ENCODE results near the gene RPP14. TPM values are rescaled to one million over a fixed set of nuclear protein-coding genes. Genes with fewer than 3 reads are reported as not detected.

The RPP14 gene
- total and polyA plus RNA-seq, 4 donors = 5.8 to 13.8 (median 10.4) TPM

- Histone ChIP-seq H3K4me1 (ENCODE audit: control insufficient read depth in 1 of 2, insufficient read depth in 2 of 2, low read length in 2 of 2) (peaks cover 0 to under 1% of the 10 kb centered on the region in 2 donors), H3K9me3 (ENCODE audit: control insufficient read depth, low read length) (no peaks in the 10 kb centered on the region), H3K36me3 (ENCODE audit: control insufficient read depth in 1 of 2, insufficient read depth in 2 of 2, low read length in 1 of 2) (no peaks in the 10 kb centered on the region), H3K27ac (ENCODE audit: low read depth in 1 of 2, low read length in 2 of 2) (no peak overlapping the region), H3K4me3 (ENCODE audit: low read length in 2 of 2) (no peak overlapping the region), H3K27me3 (ENCODE audit: control insufficient read depth in 1 of 2, insufficient read depth in 2 of 2, low read length in 1 of 2) (no peaks in the 10 kb centered on the region)
- 98% methylated on average over 3 of the region's 3 CpGs for WGBS, 2 donors
- DNase-seq (no peak), ATAC-seq (ENCODE audit: low FRiP score) (no peak)
- intact Hi-C loops (cut with DNase I) = no loop called here
Measured at GRCh38 chr3:58340594-58341244, 34.7 kb downstream of the RPP14 start.

GRCh38 chr3:58341376-58341775, 35.3 kb downstream of the RPP14 start:
- H3K4me1 ChIP-seq (ENCODE audit: control insufficient read depth in 1 of 2, insufficient read depth in 2 of 2, low read length in 2 of 2) = no peaks in the 10 kb centered on the region
- H3K36me3 ChIP-seq (ENCODE audit: control insufficient read depth in 1 of 2, insufficient read depth in 2 of 2, low read length in 1 of 2) = no peaks in the 10 kb centered on the region
- DNase-seq (no peak), ATAC-seq (ENCODE audit: low FRiP score) (no peak)
- H3K9me3 ChIP-seq (ENCODE audit: control insufficient read depth, low read length) = no peaks in the 10 kb centered on the region
- H3K27ac ChIP-seq (ENCODE audit: low read depth in 1 of 2, low read length in 2 of 2) = no peak overlapping the region
- H3K27me3 ChIP-seq (ENCODE audit: control insufficient read depth in 1 of 2, insufficient read depth in 2 of 2, low read length in 1 of 2) = no peaks in the 10 kb centered on the region
- intact Hi-C loops (cut with DNase I) = no loop called here
- no peak overlapping the region for H3K4me3 ChIP-seq (ENCODE audit: low read length in 2 of 2)
- 82 to 84% methylated on average over 3 of the region's 3 CpGs for WGBS, 2 donors

GRCh38 chr3:58342676-58343075, 36.6 kb downstream of the RPP14 start:
- intact Hi-C loops (cut with DNase I) = no loop called here
- Histone ChIP-seq H3K27ac (ENCODE audit: low read depth in 1 of 2, low read length in 2 of 2) (no peak overlapping the region), H3K9me3 (ENCODE audit: control insufficient read depth, low read length) (no peaks in the 10 kb centered on the region), H3K36me3 (ENCODE audit: control insufficient read depth in 1 of 2, insufficient read depth in 2 of 2, low read length in 1 of 2) (no peaks in the 10 kb centered on the region), H3K27me3 (ENCODE audit: control insufficient read depth in 1 of 2, insufficient read depth in 2 of 2, low read length in 1 of 2) (no peaks in the 10 kb centered on the region), H3K4me1 (ENCODE audit: control insufficient read depth in 1 of 2, insufficient read depth in 2 of 2, low read length in 2 of 2) (no peaks in the 10 kb centered on the region), H3K4me3 (ENCODE audit: low read length in 2 of 2) (no peak overlapping the region)
- ATAC-seq (ENCODE audit: low FRiP score) (no peak), DNase-seq (no peak)
- WGBS, 2 donors = 84 to 85% methylated on average over 5 of the region's 5 CpGs

GRCh38 chr3:58345457-58345856, 39.4 kb downstream of the RPP14 start:
- Histone ChIP-seq H3K27ac (ENCODE audit: low read depth in 1 of 2, low read length in 2 of 2) (no peak overlapping the region), H3K9me3 (ENCODE audit: control insufficient read depth, low read length) (no peaks in the 10 kb centered on the region), H3K4me1 (ENCODE audit: control insufficient read depth in 1 of 2, insufficient read depth in 2 of 2, low read length in 2 of 2) (no peaks in the 10 kb centered on the region), H3K36me3 (ENCODE audit: control insufficient read depth in 1 of 2, insufficient read depth in 2 of 2, low read length in 1 of 2) (no peaks in the 10 kb centered on the region), H3K4me3 (ENCODE audit: low read length in 2 of 2) (no peak overlapping the region), H3K27me3 (ENCODE audit: control insufficient read depth in 1 of 2, insufficient read depth in 2 of 2, low read length in 1 of 2) (no peaks in the 10 kb centered on the region)
- ATAC-seq (ENCODE audit: low FRiP score) = no peak
- WGBS, 2 donors = 94 to 95% methylated on average over 4 of the region's 4 CpGs
- intact Hi-C loops (cut with DNase I) = no loop called here
- no peak for DNase-seq

GRCh38 chr3:58346368-58346767, 40.3 kb downstream of the RPP14 start:
- no peaks in the 10 kb centered on the region for H3K4me1 ChIP-seq (ENCODE audit: control insufficient read depth in 1 of 2, insufficient read depth in 2 of 2, low read length in 2 of 2)

GRCh38 chr3:58347984-58348383, 41.9 kb downstream of the RPP14 start:
- Histone ChIP-seq H3K9me3 (ENCODE audit: control insufficient read depth, low read length) (no peaks in the 10 kb centered on the region), H3K4me1 (ENCODE audit: control insufficient read depth in 1 of 2, insufficient read depth in 2 of 2, low read length in 2 of 2) (no peaks in the 10 kb centered on the region), H3K27ac (ENCODE audit: low read depth in 1 of 2, low read length in 2 of 2) (no peak overlapping the region), H3K4me3 (ENCODE audit: low read length in 2 of 2) (no peak overlapping the region), H3K36me3 (ENCODE audit: control insufficient read depth in 1 of 2, insufficient read depth in 2 of 2, low read length in 1 of 2) (no peaks in the 10 kb centered on the region), H3K27me3 (ENCODE audit: control insufficient read depth in 1 of 2, insufficient read depth in 2 of 2, low read length in 1 of 2) (no peaks in the 10 kb centered on the region)
- WGBS, 2 donors = 95% methylated on average over 7 of the region's 7 CpGs
- ATAC-seq (ENCODE audit: low FRiP score) (no peak), DNase-seq (no peak)
- intact Hi-C loops (cut with DNase I) = no loop called here

More at GRCh38 chr3:58346368-58346767, 40.3 kb downstream of the RPP14 start:
- WGBS, 2 donors = 75 to 94% methylated on average over 2 of the region's 2 CpGs
- no peak for DNase-seq
- ATAC-seq (ENCODE audit: low FRiP score) = no peak
- Histone ChIP-seq H3K27me3 (ENCODE audit: control insufficient read depth in 1 of 2, insufficient read depth in 2 of 2, low read length in 1 of 2) (no peaks in the 10 kb centered on the region), H3K27ac (ENCODE audit: low read depth in 1 of 2, low read length in 2 of 2) (no peak overlapping the region), H3K4me3 (ENCODE audit: low read length in 2 of 2) (no peak overlapping the region), H3K9me3 (ENCODE audit: control insufficient read depth, low read length) (no peaks in the 10 kb centered on the region), H3K36me3 (ENCODE audit: control insufficient read depth in 1 of 2, insufficient read depth in 2 of 2, low read length in 1 of 2) (no peaks in the 10 kb centered on the region)
- intact Hi-C loops (cut with DNase I) = no loop called here

GRCh38 chr3:58349792-58350626, 44.0 kb downstream of the RPP14 start:
- no peaks in the 10 kb centered on the region for H3K9me3 ChIP-seq (ENCODE audit: control insufficient read depth, low read length)
- H3K27ac ChIP-seq (ENCODE audit: low read depth in 1 of 2, low read length in 2 of 2) = no peak overlapping the region
- H3K4me1 ChIP-seq (ENCODE audit: control insufficient read depth in 1 of 2, insufficient read depth in 2 of 2, low read length in 2 of 2) = no peaks in the 10 kb centered on the region
- H3K27me3 ChIP-seq (ENCODE audit: control insufficient read depth in 1 of 2, insufficient read depth in 2 of 2, low read length in 1 of 2) = no peaks in the 10 kb centered on the region
- no peaks in the 10 kb centered on the region for H3K36me3 ChIP-seq (ENCODE audit: control insufficient read depth in 1 of 2, insufficient read depth in 2 of 2, low read length in 1 of 2)
- whole genome bisulfite sequencing, 2 donors = 91 to 92% methylated on average over 7 of the region's 7 CpGs
- intact Hi-C loops (cut with DNase I) = no loop called here
- H3K4me3 ChIP-seq (ENCODE audit: low read length in 2 of 2) = no peak overlapping the region
- DNase-seq (no peak), ATAC-seq (ENCODE audit: low FRiP score) (no peak)

GRCh38 chr3:58350627-58351013, 44.6 kb downstream of the RPP14 start:
- H3K36me3 ChIP-seq (ENCODE audit: control insufficient read depth in 1 of 2, insufficient read depth in 2 of 2, low read length in 1 of 2) = no peaks in the 10 kb centered on the region
- DNase-seq (no peak), ATAC-seq (ENCODE audit: low FRiP score) (no peak)
- no peaks in the 10 kb centered on the region for H3K27me3 ChIP-seq (ENCODE audit: control insufficient read depth in 1 of 2, insufficient read depth in 2 of 2, low read length in 1 of 2)
- H3K4me1 ChIP-seq (ENCODE audit: control insufficient read depth in 1 of 2, insufficient read depth in 2 of 2, low read length in 2 of 2) = no peaks in the 10 kb centered on the region
- no peak overlapping the region for H3K27ac ChIP-seq (ENCODE audit: low read depth in 1 of 2, low read length in 2 of 2)
- H3K9me3 ChIP-seq (ENCODE audit: control insufficient read depth, low read length) = no peaks in the 10 kb centered on the region
- intact Hi-C loops (cut with DNase I) = no loop called here
- no peak overlapping the region for H3K4me3 ChIP-seq (ENCODE audit: low read length in 2 of 2)
- WGBS, 2 donors = 97% methylated on average over 2 of the region's 2 CpGs

GRCh38 chr3:58351920-58352319, 45.9 kb downstream of the RPP14 start:
- Histone ChIP-seq H3K4me1 (ENCODE audit: control insufficient read depth in 1 of 2, insufficient read depth in 2 of 2, low read length in 2 of 2) (no peaks in the 10 kb centered on the region), H3K27ac (ENCODE audit: low read depth in 1 of 2, low read length in 2 of 2) (no peak overlapping the region), H3K27me3 (ENCODE audit: control insufficient read depth in 1 of 2, insufficient read depth in 2 of 2, low read length in 1 of 2) (no peaks in the 10 kb centered on the region), H3K36me3 (ENCODE audit: control insufficient read depth in 1 of 2, insufficient read depth in 2 of 2, low read length in 1 of 2) (no peaks in the 10 kb centered on the region), H3K4me3 (ENCODE audit: low read length in 2 of 2) (no peak overlapping the region), H3K9me3 (ENCODE audit: control insufficient read depth, low read length) (no peaks in the 10 kb centered on the region)
- ATAC-seq (ENCODE audit: low FRiP score) (no peak), DNase-seq (no peak)
- intact Hi-C loops (cut with DNase I) = no loop called here
- WGBS, 2 donors = 81 to 83% methylated on average over 3 of the region's 3 CpGs

Measured in aorta (tissue), 5 donors.